Stimulated activated CD8-positive, alpha-beta memory T cell treated with anti-CD3 and anti-CD28 coated beads, Interleukin-7, amount 100 ng/mL, for 4 hours (primary cell): ENCODE results near the gene EPB41L2.

Experiments used
- DNase-seq, 2 donors: peaks; one replicate each; pipeline ENCODE4 v3.0.0-alpha.2; 2020; ENCODE audit warnings: low read depth in 2 of 2

The EPB41L2 gene

DNA sequence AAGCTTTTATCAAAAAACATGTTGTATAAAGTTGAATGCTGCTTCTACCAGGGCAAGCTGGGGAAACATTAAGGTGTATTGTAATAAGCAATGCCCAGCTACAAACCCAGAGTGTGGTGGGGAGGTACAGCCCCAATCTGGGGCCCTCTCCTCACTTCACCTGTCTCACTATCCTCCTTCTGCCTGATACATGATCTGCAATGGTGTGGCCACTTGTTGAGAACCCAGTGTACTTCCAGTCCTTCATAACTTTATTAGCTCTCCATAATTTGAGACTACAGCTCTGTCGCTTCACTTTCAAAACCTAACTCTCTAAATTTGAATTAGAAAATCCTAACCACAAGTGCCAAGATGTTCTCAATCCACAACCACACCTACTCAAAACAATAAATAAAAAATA lies 84.9 kb downstream of the EPB41L2 start:
- DNase-seq, result no peak

DNA sequence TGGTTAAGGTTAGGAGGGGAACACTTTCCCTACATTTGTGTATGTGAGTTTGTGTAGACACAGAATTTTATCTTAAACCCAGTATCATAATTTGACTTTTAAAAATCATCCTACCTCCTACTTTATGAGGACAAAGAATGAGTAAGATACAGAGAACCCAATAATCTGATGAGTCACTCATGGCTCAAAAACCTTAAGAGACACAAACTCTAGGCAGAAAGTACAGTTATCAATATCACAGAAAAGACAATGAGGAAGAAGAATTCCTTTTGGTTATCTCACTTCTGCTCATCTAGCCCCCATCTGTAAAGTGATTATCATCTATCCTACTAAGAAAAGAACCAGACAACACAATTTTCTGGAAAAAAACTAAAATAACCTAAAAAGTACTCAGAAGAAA lies 87.7 kb downstream of the EPB41L2 start:
- no peak for DNase-seq

DNA sequence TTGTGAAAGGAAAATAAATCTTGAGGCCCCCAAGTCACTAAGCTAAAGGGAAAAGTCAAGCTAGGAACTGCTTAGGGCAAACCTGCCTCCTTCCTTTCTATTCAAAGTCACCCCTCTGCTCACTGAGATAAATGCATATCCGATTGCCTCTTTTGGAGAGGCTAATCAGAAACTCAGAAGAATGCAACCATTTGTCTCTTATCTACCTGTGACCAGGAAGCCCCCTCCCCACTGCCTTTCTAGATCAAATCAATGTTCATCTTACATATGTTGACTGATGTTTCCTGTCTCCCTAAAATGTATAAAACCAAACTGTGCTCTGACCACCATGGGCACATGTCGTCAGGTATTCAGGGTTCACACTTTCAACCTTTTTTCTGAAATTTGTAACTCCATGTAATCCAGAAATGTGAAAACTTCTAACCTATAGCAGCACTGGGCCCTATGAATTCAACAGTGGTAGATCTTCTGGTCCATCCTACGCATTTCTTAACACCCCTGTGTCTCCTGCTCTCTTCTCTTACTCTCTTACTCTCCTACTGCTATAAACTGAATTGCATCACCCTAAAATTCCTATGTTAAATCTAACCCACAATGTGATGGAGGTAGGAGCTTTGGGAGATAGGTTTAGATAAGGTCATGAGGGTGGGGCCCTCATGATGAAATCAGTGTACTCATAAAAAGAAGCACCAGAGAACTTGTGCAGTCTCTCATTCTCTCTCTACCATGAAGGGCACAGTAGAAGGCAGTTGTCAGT lies 89.3 kb downstream of the EPB41L2 start:
- no peak for DNase-seq

DNA sequence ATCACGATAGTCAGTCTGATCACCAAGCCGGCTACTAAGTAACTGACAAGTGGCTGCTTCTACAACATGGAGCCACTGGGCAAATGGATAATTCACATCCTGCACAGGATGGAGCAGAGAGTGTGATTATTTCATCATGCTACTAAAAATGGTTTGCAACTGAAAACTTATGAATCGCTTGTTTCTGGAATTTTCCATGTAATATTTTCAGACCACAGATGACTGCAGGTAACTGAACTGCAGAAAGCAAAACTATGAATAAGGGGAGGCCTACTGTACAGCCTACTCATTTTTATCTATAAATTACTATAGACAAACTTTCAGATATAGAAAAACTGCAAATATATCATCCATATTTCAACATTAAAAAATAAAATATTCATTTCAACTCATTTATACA lies 91.5 kb downstream of the EPB41L2 start:
- no peak for DNase-seq

DNA sequence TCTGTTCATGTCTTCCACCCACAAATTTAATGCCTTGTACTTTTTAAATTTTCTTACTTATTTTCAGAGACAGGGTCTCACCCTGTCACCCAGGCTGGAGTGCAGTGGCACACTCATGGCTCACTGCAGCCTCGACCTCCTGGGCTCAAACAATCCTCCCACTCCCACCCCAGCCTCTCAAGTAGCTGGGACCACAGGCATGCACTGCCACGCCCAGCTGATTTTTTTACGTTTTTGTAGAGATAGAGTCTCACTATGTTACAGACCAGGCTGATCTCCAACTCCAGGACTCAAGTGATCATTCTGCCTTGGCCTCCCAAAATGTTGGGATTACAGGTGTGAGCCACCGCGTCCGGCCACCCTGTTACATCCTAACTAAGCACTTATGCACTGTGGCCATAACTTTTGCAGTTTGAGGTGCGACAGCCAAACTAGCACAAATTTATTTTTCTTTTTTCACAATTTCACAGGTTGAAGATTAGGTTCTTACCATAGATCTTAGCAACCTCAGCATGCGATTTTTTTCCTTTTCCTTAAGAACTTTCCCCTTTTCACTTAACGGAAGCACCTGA lies 92.1 kb downstream of the EPB41L2 start:
- no peak for DNase-seq

DNA sequence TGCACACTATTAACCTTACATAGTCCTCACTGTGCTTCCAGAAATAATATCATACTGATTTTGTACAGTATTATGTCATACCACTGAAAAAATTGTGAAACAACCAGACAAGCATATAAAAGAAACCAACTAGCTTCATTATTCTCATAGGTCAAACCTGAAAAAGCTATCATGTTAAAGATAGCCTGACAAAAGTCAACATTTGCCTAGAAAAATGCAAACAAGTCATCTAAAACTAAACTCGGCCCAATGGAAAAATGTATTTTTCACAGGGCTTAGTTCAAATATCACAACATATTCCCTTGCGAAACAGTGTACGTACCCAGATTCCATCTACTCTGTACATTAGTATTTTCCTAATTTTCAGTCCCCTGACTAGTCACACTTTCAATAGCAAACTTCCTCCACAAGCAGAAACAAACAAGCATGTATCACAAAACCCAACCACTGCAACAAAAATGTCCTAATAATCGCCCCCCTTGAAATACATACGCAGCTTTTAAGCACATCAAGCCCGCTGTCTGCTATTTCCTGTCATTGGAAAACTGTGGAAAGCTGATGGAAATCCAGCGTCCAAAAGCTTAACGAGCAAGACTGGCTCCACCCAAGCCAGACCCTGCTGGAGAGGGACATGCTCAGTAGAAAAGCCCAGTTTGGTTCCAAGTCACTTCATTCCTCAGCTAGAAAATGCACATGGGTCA lies 93.1 kb downstream of the EPB41L2 start:
- DNase-seq, result no peak

DNA sequence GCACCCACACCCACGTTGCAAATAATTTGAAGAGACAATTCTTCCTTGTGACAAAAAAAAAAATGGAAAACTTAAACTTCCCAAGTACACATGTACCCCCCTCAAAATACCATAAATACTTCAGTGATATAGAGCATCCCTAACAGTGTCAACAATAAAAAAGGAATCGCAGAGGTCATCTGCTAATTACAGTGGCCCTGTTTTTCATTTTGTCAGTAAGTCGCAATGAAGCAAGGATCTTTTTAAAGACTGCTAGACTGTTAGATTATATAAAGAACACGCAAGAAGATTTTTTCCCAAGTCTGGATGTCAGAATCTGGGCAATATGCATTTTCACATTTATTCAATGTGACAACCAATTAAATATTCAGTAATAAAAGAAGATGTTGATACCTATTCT lies 93.9 kb downstream of the EPB41L2 start:
- DNase-seq, result no peak

DNA sequence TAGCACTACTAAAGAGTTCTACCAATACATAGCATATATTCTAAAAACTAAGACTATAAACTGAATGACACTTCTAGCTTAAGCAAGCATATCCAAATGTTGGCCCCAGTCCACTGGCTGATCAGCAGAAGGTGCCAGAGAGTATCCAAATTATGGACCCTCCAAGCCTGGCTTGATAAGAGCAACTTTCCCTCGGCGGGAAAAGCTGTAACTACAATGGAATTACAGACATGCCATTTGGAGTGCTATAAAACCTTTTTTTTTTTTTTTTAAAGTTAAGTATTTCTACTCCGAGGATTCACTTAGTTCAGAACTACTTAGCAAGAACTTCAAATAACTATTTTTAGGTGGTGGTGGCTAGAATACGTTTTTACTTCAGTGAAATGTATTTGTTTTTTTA lies 94.6 kb downstream of the EPB41L2 start:
- DNase-seq, result no peak

DNA sequence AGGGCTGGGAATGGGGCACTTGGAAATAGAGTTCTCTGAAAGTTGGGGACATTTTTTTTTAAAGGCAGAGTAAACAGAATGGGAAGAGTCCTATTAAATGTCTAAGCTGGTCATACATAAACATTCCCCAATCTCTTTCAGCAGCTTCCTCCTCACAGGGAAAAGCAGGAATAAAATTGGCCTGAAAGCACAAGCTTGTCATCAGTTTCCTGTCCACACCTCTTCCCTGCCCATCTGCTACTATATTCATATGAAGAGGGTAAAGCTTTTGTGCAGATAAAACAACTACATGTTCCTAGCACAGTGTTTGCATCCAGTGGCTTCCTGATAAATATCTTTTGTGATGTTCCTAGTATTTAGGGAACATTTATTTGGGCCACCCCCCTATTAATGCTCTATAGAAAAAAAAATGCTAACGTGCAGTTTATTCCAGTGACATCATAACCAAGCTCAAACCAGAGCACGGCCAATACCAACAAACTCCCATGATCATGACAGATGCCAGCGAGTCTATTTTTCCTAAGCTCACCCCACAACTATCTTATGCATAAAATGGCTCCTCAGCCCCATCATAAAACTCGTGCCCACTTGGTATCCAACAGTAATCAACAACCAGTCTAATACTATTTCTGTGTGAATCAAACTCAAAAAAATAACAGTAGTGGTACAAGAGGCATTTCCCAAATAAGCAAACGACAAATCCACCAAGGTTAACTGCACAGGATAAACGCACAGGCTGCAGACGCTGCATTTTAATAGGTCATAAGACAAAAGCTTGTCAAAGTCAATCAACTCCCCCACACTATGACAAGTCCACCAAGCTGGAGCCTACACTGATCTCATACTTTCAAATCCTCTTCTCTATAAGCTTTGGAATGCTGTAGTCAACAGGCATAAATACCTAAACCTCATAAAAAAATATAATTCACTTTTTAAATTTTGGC lies 95.3 kb downstream of the EPB41L2 start:
- no peak for DNase-seq

DNA sequence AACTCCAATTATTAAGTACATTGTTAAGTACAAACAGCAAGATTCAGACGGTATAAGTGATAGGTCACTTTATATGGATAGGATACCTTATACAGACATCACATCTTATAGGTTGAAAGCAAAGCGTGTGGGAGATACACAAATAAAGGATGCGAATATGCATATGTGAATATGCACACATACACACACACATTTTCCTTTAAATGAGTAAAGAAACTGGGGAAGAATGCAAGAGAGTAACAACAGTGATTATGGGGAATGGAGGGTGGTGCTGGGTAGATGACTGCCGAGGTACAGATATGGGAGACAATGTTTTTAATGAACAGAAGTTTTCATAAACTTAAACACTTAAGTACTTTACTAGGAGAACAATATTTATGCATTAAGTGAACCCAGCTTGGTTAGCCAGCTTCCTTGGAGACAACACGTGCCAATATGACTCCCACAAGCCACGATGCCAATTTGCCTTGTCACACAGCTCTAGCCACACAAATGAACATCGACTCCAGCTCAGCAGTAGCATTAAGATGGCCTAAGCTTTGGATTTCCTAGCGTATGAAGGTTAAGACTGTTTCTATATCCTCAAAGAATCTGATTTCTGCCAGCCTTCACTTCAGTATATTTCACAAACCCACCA lies 96.6 kb downstream of the EPB41L2 start:
- no peak for DNase-seq

DNA sequence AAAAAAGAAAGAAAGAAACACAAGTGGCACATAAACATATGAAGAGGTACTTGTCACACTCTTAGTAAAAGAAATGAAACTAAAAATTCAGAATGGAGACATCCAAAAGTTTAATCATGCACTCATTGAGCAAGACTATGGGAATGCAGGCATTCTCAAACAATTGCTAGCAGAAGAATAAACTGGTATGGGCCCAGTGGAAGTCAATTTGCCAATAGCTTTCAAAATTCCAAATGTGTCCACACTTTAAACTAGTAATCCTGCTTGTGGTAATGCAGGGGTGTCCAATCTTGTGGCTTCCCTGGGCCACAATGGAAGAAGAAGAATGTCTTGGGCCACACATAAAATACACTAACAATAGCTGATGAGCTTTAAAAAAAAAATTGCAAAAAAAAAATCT lies 97.4 kb downstream of the EPB41L2 start:
- DNase-seq, result no peak

DNA sequence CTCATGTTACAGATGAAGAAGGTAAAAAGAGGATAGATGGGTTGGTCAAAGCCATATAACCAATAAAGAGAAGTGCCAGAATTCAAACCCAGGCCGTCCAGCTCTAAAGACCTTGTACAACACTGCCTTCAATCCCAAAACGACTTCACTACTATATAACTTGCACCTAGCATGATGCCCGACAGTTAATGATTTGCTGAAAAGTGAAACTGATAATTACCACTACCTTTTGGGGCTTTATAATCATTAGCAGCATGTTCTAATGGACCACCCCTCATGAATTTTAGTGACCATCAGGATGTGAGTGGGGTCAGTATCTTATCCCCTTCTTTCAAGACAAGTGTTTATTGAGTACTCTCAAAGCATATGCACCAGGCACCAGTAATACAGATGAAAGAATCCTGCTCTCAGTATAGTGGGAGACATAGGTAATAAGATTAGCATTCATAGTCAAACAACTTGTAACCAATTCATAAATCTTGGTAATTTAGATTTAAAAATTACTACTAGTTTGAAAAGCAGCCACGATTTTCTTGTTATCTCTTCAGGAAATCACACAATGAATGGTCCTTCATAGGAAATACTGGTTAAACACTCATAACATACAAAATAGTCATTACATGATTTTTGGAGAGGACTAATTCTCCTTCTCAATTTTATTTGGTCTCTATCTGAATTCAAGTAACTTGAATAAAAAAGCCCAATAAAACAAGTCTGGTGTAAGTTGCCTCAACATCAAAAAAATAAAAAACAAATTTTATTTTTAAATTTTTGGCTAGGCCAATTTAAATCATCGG lies 98.0 kb downstream of the EPB41L2 start:
- DNase-seq, result no peak

DNA sequence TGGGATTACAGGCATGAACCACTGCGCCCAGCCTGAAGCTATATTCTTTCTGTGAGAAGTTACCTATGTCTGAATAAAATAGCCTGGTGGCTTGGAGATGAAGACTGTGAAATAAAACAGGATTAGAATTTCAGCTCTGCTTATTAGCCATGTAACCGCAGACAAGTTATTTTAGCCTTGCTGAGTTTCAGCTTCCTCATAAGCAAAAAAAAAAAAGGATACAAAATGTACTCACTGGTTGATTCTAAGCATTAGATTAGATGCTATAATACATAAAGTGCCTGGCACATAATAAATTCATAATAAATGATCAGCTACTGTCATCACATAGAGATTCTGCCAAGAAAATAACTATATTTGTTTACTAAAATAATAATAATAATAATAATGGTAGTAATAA lies 98.8 kb downstream of the EPB41L2 start:
- no peak for DNase-seq

DNA sequence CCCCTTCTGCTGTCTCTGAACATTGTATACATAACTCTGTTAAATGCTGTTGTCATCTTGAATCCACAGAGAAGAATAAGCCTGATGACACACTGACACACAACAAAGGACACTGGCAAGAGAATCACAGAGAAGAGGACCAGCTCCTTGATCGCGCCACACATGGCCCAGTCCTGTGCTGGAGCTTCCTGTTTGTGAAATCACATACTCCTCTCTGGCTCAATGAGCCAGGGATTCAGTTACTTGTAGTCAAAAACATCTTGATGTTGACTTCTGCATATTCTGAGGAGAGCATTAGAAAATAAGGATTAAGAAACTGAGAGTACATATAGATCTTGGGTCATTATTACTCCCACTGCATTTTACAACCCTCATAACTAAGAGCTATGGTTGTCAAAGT lies 100.1 kb downstream of the EPB41L2 start:
- no peak for DNase-seq

DNA sequence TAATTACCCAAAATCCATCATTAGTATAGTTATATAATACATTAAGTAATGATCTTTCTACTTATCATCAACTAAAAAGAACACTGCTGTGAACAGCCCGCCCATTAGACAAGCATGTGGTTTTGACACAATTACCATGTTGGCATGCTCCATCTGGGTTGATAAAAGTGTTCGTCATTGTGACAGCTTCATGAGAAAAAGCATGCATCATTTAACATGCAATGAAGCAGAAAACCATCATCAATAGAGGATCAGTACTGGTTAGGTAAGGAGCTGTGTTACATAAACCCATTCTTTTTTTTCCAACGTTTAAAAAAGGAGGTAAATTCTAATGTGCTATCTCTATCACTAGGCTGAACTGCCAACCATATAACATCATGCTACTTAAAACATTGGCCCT lies 101.9 kb downstream of the EPB41L2 start:
- no peak for DNase-seq

DNA sequence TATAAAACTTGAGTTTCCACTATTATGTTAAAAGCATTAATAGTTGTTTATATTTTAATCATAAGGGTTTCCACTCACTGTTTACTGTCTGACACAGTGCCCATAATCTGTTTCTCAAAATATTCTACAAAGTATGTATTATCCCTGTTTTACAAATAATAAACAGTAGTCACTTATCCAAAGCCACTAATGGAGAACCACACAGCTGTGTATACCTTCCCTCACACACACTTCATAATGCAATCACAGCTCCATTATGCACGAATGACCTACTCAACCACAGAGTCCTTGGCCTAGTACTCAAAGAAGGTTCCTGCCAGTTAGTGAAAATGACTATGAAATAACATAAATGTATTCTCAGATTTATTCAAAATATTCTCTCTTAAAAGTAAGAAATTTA lies 103.1 kb downstream of the EPB41L2 start:
- DNase-seq, result no peak

DNA sequence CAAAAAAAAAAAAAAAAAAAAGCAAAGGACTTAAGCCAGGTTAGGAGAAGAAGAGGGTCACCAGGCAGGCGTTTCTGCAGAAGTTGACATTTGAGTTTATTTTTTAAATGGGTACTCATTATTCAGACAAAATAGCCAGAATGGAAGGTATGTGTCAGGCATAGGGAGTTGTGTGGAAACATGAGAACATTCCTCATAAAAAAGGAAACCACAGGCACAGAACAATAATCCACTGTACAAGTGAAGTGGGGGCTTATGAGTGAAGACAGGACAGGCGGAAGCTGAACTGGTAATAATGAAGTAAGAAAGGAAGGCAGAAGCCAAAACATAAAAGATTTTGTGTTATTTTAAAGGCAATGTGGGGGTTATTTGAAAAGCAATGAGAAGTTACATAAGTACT lies 104.6 kb downstream of the EPB41L2 start:
- no peak for DNase-seq

DNA sequence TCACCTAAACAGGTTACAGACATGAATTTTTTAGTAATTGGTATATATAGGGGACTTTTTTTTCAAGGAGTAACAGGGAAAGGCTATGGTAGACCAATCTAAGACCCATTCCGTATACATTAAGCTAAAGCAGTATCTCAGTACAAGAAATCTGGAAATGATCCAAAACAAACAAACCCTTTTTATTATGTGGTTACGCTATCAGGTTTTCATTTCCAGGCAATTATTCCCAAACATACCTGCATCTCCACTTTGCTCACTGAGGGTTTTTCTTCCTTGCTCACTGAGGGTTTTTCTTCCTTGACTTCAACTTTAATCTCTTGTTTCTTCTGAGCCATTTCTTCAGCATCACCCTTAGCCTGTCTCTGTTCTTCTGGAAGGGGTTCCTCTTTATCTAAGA lies 107.3 kb downstream of the EPB41L2 start:
- no peak for DNase-seq

DNA sequence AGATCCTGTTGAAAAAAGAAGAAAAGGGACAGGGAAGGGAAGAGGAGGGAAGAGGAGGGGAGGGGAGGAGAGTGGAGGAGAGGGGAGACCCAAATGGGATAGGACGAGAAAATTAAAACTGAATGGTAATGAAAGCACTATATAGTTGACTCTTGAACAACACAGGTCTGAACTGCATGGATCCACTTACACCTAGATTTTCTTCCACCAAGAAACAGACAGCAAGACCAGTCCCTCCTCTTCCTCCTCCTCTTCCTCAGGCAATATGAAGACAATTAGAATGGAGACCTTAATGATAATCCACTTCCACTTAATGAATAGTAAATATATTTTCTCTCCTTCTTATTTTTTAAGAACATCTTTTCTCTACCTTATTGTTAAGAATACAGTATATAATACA lies 113.5 kb downstream of the EPB41L2 start:
- DNase-seq, result no peak

DNA sequence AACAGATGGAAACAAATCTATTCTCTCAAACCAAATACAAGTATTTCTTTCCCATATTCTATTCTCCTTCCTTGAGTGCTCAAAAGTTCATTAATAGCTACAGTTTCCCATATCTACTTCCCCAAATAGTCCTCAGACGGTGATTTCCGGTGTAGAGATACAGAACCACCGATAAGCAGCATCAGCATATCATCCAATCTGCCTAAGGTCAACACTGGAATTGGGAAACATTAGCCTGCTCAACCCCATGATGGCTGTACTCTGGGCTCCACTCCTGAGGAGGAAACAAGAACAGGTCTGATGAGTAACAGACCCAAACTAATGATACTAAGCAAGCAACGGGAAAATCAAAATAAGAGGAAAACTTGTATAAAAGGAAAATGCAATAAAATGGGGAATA lies 115.6 kb downstream of the EPB41L2 start:
- no peak for DNase-seq

DNA sequence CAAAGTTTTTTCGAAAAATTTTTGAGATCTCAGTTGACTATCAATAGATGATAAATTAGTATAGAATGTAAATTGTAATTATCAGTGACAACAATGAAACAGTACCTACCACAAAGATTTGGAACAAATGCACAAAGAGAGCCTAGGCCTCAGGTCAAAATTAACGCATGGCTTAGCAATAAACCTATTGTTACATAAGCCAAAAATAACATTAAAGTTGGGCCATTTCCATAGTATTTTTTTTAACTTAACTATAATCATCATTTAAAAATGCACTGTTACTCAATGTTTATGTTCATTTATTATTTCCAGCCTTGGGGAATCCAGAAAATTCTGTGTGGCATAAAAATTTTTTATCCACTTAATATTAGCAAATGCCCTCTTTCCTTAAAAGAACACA lies 117.0 kb downstream of the EPB41L2 start:
- DNase-seq, result no peak
